LNCaP clone FGC (cell line): ENCODE measurements around the gene TMEM38A.

ENCODE experiments used
- DNase-seq: peaks from one replicate; pipeline ENCODE4 v3.0.0-alpha.2; 2011; ENCODE audit warnings: low read depth
- H3K4me3 ChIP-seq: 2 replicates; pipeline ENCODE4 v1.5.1; 2011; ENCODE audit warnings: mild to moderate bottlenecking, low read depth, low read length, control low read depth
- TF ChIP-seq, protein P1 (sequence below): IDR thresholded peaks from 2 replicates; pipeline ENCODE4 v1.5.1; 2012; ENCODE audit warnings: mild to moderate bottlenecking; ENCODE audit not compliant: control insufficient read depth, insufficient read depth; ENCODE audit errors: extremely low read depth

The TMEM38A gene

DNA sequence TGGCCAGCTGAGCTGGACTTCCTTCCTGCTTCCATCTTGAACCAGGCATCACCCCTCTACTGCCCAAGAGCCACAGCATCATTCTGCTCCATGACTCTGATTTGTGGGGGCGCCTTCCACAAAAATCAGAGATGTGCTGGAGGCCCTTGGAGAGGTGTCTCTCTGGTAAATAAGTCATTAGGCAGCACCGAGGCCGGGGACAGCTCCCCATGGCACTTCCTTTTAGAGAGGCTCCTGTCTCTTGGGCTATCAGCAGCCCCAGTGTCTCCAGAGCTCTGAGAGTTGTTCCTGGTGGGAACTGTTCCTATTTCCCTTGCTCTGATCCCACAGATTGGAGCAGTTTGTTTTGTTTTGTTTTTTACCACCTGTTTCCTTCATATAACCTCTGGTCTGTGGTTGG is 78.6 kb downstream of the TMEM38A start:
- no peak overlapping the region for H3K4me3 ChIP-seq
- DNase-seq, result no peak
- TF ChIP-seq, protein P1, sequence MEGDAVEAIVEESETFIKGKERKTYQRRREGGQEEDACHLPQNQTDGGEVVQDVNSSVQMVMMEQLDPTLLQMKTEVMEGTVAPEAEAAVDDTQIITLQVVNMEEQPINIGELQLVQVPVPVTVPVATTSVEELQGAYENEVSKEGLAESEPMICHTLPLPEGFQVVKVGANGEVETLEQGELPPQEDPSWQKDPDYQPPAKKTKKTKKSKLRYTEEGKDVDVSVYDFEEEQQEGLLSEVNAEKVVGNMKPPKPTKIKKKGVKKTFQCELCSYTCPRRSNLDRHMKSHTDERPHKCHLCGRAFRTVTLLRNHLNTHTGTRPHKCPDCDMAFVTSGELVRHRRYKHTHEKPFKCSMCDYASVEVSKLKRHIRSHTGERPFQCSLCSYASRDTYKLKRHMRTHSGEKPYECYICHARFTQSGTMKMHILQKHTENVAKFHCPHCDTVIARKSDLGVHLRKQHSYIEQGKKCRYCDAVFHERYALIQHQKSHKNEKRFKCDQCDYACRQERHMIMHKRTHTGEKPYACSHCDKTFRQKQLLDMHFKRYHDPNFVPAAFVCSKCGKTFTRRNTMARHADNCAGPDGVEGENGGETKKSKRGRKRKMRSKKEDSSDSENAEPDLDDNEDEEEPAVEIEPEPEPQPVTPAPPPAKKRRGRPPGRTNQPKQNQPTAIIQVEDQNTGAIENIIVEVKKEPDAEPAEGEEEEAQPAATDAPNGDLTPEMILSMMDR, result no peak
